ENCODE measurements around the gene EMILIN2.

GRCh38 chr18:2840521-2840920 lies 6.3 kb upstream of the EMILIN2 start:
- TF ChIP-seq ZNF221 (tag by site-specific recombination; IDR thresholded peaks at IDR 0.05; ENCODE audit: borderline replicate concordance) (no peak), ZXDB (tag by site-specific recombination; IDR thresholded peaks at IDR 0.05) (no peak), CTCF (tag by site-specific recombination; IDR thresholded peaks at IDR 0.05) (no peak)

All from HEK293 (cell line).